GM12801 (cell line): ENCODE data around the gene MCOLN2.

ENCODE experiments used
- TF ChIP-seq, protein P1 (sequence below): IDR thresholded peaks from one replicate; pipeline ENCODE4 v1.5.1; 2011; ENCODE audit warnings: control low read depth; ENCODE audit not compliant: insufficient read length; ENCODE audit errors: extremely low read depth

The MCOLN2 gene

GRCh38 chr1:84997667-84998600 is 1.0 kb upstream of the MCOLN2 start:
- TF ChIP-seq, protein P1, sequence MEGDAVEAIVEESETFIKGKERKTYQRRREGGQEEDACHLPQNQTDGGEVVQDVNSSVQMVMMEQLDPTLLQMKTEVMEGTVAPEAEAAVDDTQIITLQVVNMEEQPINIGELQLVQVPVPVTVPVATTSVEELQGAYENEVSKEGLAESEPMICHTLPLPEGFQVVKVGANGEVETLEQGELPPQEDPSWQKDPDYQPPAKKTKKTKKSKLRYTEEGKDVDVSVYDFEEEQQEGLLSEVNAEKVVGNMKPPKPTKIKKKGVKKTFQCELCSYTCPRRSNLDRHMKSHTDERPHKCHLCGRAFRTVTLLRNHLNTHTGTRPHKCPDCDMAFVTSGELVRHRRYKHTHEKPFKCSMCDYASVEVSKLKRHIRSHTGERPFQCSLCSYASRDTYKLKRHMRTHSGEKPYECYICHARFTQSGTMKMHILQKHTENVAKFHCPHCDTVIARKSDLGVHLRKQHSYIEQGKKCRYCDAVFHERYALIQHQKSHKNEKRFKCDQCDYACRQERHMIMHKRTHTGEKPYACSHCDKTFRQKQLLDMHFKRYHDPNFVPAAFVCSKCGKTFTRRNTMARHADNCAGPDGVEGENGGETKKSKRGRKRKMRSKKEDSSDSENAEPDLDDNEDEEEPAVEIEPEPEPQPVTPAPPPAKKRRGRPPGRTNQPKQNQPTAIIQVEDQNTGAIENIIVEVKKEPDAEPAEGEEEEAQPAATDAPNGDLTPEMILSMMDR = no peak

DNA sequence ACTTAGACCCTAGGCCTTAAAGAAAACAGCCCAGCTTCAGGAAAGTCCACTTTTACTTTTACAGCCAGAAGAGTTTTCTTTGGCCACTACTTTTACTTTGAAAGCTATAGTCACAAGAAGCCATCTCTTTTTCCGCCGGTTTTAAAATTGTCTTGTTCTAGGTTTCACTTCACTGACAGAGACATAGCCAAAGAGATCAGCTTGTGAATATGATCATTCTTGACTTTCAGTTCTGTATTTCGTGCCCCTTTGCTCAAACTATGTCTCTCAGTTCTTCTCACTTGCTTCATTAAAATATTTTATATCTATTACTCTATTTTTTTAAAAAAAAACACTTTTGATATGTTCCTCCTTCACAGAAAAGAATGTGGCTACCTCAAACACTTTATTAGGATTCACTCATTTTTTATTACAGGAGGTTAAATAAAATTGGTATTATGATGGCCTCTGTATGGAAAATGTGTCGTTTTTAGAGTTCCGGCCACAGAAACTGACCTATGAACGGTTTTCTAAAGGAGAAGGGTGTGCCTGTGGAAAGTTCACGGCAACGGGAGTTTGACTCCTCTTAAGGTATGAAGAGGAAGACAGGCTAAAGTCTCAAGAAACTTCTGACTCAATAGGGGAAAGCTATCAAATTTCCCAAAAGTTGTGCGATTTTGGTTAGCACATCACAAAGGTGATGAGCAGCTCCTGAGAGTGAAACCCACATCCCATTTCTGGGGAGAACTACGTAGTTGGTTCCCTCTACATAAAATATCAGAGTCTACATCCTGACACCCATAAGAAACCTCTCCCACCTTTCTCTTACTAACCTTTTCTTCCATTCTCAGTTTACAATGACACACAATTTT is 1.2 kb downstream of the MCOLN2 start:
- TF ChIP-seq, protein P1 = no peak

DNA sequence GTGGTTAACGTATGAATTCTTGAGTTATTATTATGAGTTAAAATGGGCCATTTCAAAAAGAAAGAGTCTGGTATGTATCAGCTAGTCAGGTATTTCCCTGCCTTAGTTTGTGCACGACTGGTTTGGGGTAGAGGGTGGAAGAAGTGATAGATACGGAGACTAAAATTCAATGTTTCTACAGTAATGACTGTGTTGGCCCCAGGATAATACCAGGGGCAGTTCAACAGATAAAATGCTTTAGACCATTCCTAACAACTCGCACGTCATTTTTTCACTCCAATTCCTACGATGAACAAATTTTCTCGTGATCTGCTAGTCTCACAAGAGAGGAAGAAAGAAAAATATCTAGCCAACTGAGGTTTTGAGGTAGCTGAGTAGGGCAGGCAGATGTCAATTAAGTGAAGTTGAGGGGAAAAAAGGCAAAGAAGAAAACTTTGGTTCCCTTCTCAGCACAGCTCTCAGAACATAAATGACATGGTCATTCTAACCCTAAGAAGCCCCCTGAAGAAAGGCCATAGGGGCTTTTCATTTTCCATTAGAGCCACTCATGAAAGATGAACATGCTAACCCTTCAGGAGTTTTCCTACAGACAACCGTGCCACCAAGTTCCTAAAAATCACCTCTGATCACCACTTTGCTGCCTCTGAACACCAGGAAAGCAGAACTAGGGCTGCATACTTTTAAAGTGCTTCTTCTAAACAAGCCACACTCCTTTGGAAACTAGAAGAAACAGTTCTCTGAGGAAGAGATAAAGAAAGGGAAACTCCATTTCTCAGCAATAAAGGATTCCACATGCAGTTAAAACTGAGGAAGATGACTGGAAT is 5.6 kb downstream of the MCOLN2 start:
- TF ChIP-seq, protein P1 = no peak

DNA sequence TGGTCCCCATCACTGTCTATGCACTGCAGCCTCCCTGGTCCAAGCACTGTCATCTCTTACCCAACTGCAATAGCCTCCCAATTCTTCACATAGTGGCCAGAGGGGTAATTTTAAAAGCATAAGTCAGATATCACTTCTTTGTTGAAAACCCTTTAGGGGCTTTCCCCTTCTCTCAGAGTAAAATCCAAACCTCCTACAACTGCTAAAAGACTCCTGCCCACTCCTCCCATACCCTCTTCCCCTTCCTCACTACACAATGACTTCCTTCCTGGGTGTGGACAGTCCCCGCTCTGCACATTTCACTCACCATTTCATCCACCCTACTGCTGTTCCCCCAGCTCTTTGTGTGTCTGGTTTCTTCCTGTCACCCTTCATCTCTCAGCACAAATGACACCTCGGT is 8.3 kb downstream of the MCOLN2 start:
- TF ChIP-seq, protein P1 = no peak

GRCh38 chr1:84985365-84985764 is 11.5 kb downstream of the MCOLN2 start:
- TF ChIP-seq, protein P1 = no peak

DNA sequence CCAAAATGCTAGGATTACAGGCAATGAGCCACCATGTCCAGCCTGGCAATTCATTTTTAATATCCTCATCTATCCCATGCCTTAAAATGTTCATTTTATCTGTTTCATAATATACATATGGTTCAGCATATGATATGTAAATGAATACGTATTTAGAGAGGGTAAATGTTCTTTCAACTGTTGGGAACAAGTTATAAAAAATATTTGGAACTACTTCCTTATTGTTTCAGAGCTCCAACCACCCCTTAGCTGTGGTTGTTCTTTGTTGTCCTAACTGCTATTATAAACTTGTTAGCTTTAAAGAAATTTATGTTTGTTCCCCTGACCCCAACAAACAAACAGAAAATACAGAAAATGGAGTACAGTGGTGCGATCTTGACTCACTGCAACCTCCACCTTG is 14.5 kb downstream of the MCOLN2 start:
- TF ChIP-seq, protein P1 = no peak
